A673 (cell line): ENCODE data around the gene BLVRA. TPM values are rescaled to one million over a fixed set of nuclear protein-coding genes. Genes with fewer than 3 reads are reported as not detected.
"Not testable (repeated sequence)": the region's sequence is repeated elsewhere in the genome, so short reads cannot be mapped to it uniquely, and the experiment has no call there.

ENCODE experiments used
- BruUV-seq: library from RNA; stranded (reverse); fragments of 400-500 nt; replicated peaks from 2 replicates; lab custom pipeline; 2021; lab: Mats Ljungman, UMichigan
- CTCF ChIA-PET: fragments of 300-600 bp; sonication (Branson Sonifier 250); formaldehyde crosslinking; loops from one replicate; lab custom pipeline; 2022; ENCODE audit warnings: antibody characterized with exemption; lab: Charles Lee
- POLR2A ChIA-PET: fragments of 300-600 bp; sonication (Branson Sonifier 250); formaldehyde crosslinking; loops from one replicate; lab custom pipeline; 2022; ENCODE audit warnings: antibody characterized with exemption; ENCODE audit not compliant: low non-redundant PET; lab: Charles Lee
- DNase-seq: peaks from one replicate; pipeline ENCODE4 v3.0.0-alpha.2; 2015; ENCODE audit warnings: low spot score
- H3K27ac ChIP-seq: fragments of 200-600 bp; sonication (generic); 2 replicates; pipeline ENCODE4 v1.5.1; 2016; ENCODE audit warnings: mixed run types, low read depth, mild to moderate bottlenecking, mixed read lengths, antibody characterized with exemption, low read length; ENCODE audit not compliant: poor library complexity, severe bottlenecking
- H3K27me3 ChIP-seq: fragments of 200-600 bp; sonication (generic); replicated peaks from 2 replicates; pipeline ENCODE4 v1.6.1; 2017; ENCODE audit warnings: mixed run types, low read depth, mild to moderate bottlenecking, mixed read lengths, antibody characterized with exemption, low read length; ENCODE audit not compliant: insufficient read depth, poor library complexity
- H3K36me3 ChIP-seq: fragments of 200-600 bp; sonication (generic); 2 replicates; pipeline ENCODE4 v1.6.1; 2016; ENCODE audit warnings: mixed run types, mild to moderate bottlenecking, mixed read lengths, antibody characterized with exemption, low read length; ENCODE audit not compliant: insufficient read depth, poor library complexity, severe bottlenecking
- H3K4me1 ChIP-seq: fragments of 200-600 bp; sonication (generic); 2 replicates; pipeline ENCODE4 v1.6.1; 2017; ENCODE audit warnings: mixed run types, mild to moderate bottlenecking, mixed read lengths, antibody characterized with exemption, low read length; ENCODE audit not compliant: insufficient read depth, poor library complexity, severe bottlenecking
- H3K4me3 ChIP-seq: fragments of 200-600 bp; sonication (generic); 2 replicates; pipeline ENCODE4 v1.5.1; 2016; ENCODE audit warnings: low read depth, mixed run types, mild to moderate bottlenecking, mixed read lengths, low read length; ENCODE audit not compliant: poor library complexity, severe bottlenecking
- H3K9me3 ChIP-seq: fragments of 200-600 bp; sonication (generic); 2 replicates; pipeline ENCODE4 v1.6.1; 2016; ENCODE audit warnings: mixed run types, low read depth, mild to moderate bottlenecking, mixed read lengths, antibody characterized with exemption, low read length; ENCODE audit not compliant: poor library complexity, severe bottlenecking
- CTCF ChIP-seq: fragments of 300-800, 200-600 bp; sonication (generic); conservative IDR thresholded peaks from 2 replicates; pipeline ENCODE4 v1.5.1; 2017; ENCODE audit warnings: low read depth, mild to moderate bottlenecking, antibody characterized with exemption, low read length, moderate library complexity, mixed read lengths
- EZH2 ChIP-seq: fragments of 200-600 bp; sonication (generic); IDR thresholded peaks from 2 replicates; pipeline ENCODE4 v1.6.1; 2017; ENCODE audit warnings: borderline replicate concordance, low read depth, mild to moderate bottlenecking, mixed read lengths, antibody characterized with exemption, low read length; ENCODE audit not compliant: poor library complexity, severe bottlenecking
- intact Hi-C: fragments of 100-400 bp; cut with micrococcal nuclease; formaldehyde crosslinking; loops from one replicate; pipeline ENCODE4 v1.10.0; 2022; ENCODE audit not compliant: unreplicated experiment
- total RNA-seq: library from RNA; stranded (reverse); gene quantifications from 2 replicates; pipeline ENCODE4 v1.2.3, GENCODE V29; 2021

Gene BLVRA
- total RNA-seq, 1 experiment from 2014 or later = 20.6 TPM

GRCh38 chr7:43771573-43771972, 13.1 kb downstream of the BLVRA start:
- intact Hi-C loops = no loop called here
- Histone ChIP-seq H3K9me3 (no peaks in the 10 kb centered on the region), H3K36me3 (no peaks in the 10 kb centered on the region), H3K4me3 (no peak overlapping the region), H3K4me1 (no peaks in the 10 kb centered on the region), H3K27ac (no peak overlapping the region), H3K27me3 (no peaks in the 10 kb centered on the region)
- ChIA-PET POLR2A (no interaction called here), CTCF (no interaction called here)
- no peak for TF ChIP-seq CTCF
- TF ChIP-seq EZH2 = no peak
- DNase-seq = no peak
- no TSS peak for BruUV-seq

- BruUV-seq, POLR2A ChIA-PET, H3K4me3 ChIP-seq, H3K36me3 ChIP-seq, DNase-seq, H3K9me3 ChIP-seq, H3K27ac ChIP-seq, H3K4me1 ChIP-seq, H3K27me3 ChIP-seq, CTCF ChIA-PET, intact Hi-C loops: not testable (repeated sequence)
These were observed 14.8 kb downstream of the BLVRA start for GRCh38 chr7:43773268-43773667.

- H3K27ac ChIP-seq, H3K36me3 ChIP-seq, DNase-seq, CTCF ChIA-PET, H3K4me3 ChIP-seq, BruUV-seq, POLR2A ChIA-PET, intact Hi-C loops, H3K27me3 ChIP-seq, H3K9me3 ChIP-seq, H3K4me1 ChIP-seq: not testable (repeated sequence)
These were observed 16.8 kb downstream of the BLVRA start for GRCh38 chr7:43775255-43775654.

GRCh38 chr7:43778293-43779044, 20.0 kb downstream of the BLVRA start:
- H3K27me3 ChIP-seq, CTCF ChIA-PET, intact Hi-C loops, H3K36me3 ChIP-seq, BruUV-seq, DNase-seq, H3K27ac ChIP-seq, POLR2A ChIA-PET, H3K4me3 ChIP-seq, H3K4me1 ChIP-seq, H3K9me3 ChIP-seq: not testable (repeated sequence)
